HEK293 (cell line): ENCODE results near the gene PATL2.

Experiments
- CTCF ChIA-PET: fragments of 350-600 bp; formaldehyde crosslinking; extraction: SDS; loops from one replicate; lab custom pipeline; 2021; ENCODE audit warnings: antibody characterized with exemption; lab: Yijun Ruan, JAX
- POLR2A ChIA-PET: fragments of 300-600 bp; formaldehyde crosslinking; extraction: SDS; loops from one replicate; lab custom pipeline; 2020; ENCODE audit warnings: antibody characterized with exemption, inconsistent platforms; lab: Yijun Ruan, JAX
- H3K27ac ChIP-seq: fragments of 200-500 bp; sonication (Bioruptor generic); 2 replicates; pipeline ENCODE4 v1.5.1; 2014; ENCODE audit warnings: low read depth, low read length, control low read depth, inconsistent platforms; ENCODE audit errors: extremely low read depth
- H3K36me3 ChIP-seq, 2 experiments: fragments of 200-500 bp in 1 of 2; sonication (Bioruptor generic) in 1 of 2; 1 replicate in 1 of 2; 2 replicates in 1 of 2; pipeline ENCODE4 v1.5.1; 2014 to 2017; ENCODE audit warnings: inconsistent platforms in 2 of 2, low read length in 2 of 2; ENCODE audit not compliant: control insufficient read depth in 2 of 2, insufficient read depth in 1 of 2
- H3K4me1 ChIP-seq: fragments of 200-500 bp; sonication (Bioruptor generic); 2 replicates; pipeline ENCODE4 v1.5.1; 2014; ENCODE audit warnings: mild to moderate bottlenecking, low read length, inconsistent platforms; ENCODE audit not compliant: control insufficient read depth, insufficient read depth
- H3K4me3 ChIP-seq: 2 replicates; pipeline ENCODE4 v1.5.1; 2011; ENCODE audit warnings: low read depth, mild to moderate bottlenecking, control low read depth, low read length, moderate library complexity
- H3K9me3 ChIP-seq: fragments of 200-500 bp; sonication (Bioruptor generic); 2 replicates; pipeline ENCODE4 v1.5.1; 2014; ENCODE audit warnings: low read depth, low read length, inconsistent platforms; ENCODE audit not compliant: control insufficient read depth, insufficient read depth
- PATZ1 ChIP-seq: fragments of 450-650 bp; formaldehyde crosslinking; IDR thresholded peaks from 2 replicates; pipeline ENCODE4 v1.5.1; 2016; ENCODE audit warnings: missing biosample characterization, missing genetic modification characterization
- REPIN1 ChIP-seq: fragments of 450-650 bp; formaldehyde crosslinking; IDR thresholded peaks from 2 replicates; pipeline ENCODE4 v1.5.1; 2017; ENCODE audit warnings: missing biosample characterization, missing genetic modification characterization, low read depth
- SCRT1 ChIP-seq: fragments of 450-650 bp; formaldehyde crosslinking; IDR thresholded peaks from 2 replicates; pipeline ENCODE4 v1.5.1; 2016; ENCODE audit warnings: missing biosample characterization, missing genetic modification characterization, borderline replicate concordance
- WT1 ChIP-seq: fragments of 450-650 bp; formaldehyde crosslinking; IDR thresholded peaks from 2 replicates; pipeline ENCODE4 v1.5.1; 2016; ENCODE audit warnings: missing biosample characterization, missing genetic modification characterization
- YY1 ChIP-seq: fragments of 450-650 bp; formaldehyde crosslinking; IDR thresholded peaks from 2 replicates; pipeline ENCODE4 v1.5.1; 2018; ENCODE audit warnings: missing biosample characterization, missing genetic modification characterization
- ZBTB10 ChIP-seq: fragments of 450-650 bp; formaldehyde crosslinking; IDR thresholded peaks from 2 replicates; pipeline ENCODE4 v1.5.1; 2016; ENCODE audit warnings: missing biosample characterization, missing genetic modification characterization
- ZBTB17 ChIP-seq: fragments of 450-650 bp; formaldehyde crosslinking; IDR thresholded peaks from 2 replicates; pipeline ENCODE4 v1.5.1; 2016; ENCODE audit warnings: missing biosample characterization, missing genetic modification characterization
- ZFP37 ChIP-seq: fragments of 450-650 bp; formaldehyde crosslinking; IDR thresholded peaks from 2 replicates; pipeline ENCODE4 v1.5.1; 2016; ENCODE audit warnings: missing biosample characterization, missing genetic modification characterization
- ZNF132 ChIP-seq: fragments of 450-650 bp; formaldehyde crosslinking; IDR thresholded peaks from 2 replicates; pipeline ENCODE4 v1.5.1; 2017; ENCODE audit warnings: missing biosample characterization, missing genetic modification characterization, borderline replicate concordance
- ZNF155 ChIP-seq: fragments of 450-650 bp; formaldehyde crosslinking; IDR thresholded peaks from 2 replicates; pipeline ENCODE4 v1.5.1; 2016; ENCODE audit warnings: missing biosample characterization, missing genetic modification characterization
- ZNF174 ChIP-seq: fragments of 450-650 bp; formaldehyde crosslinking; IDR thresholded peaks from 2 replicates; pipeline ENCODE4 v1.5.0; 2017; ENCODE audit warnings: missing biosample characterization, mild to moderate bottlenecking, missing genetic modification characterization
- ZNF19 ChIP-seq: fragments of 450-650 bp; formaldehyde crosslinking; IDR thresholded peaks from 2 replicates; pipeline ENCODE4; 2016; ENCODE audit warnings: missing biosample characterization, missing genetic modification characterization, low read depth
- ZNF214 ChIP-seq: fragments of 450-650 bp; formaldehyde crosslinking; IDR thresholded peaks from 2 replicates; pipeline ENCODE4 v1.5.1; 2017; ENCODE audit warnings: missing biosample characterization, mild to moderate bottlenecking, missing genetic modification characterization, borderline replicate concordance
- ZNF335 ChIP-seq: fragments of 450-650 bp; formaldehyde crosslinking; conservative IDR thresholded peaks from 2 replicates; pipeline ENCODE4 v1.5.1; 2016; ENCODE audit warnings: missing biosample characterization, missing genetic modification characterization
- ZNF394 ChIP-seq: fragments of 450-650 bp; formaldehyde crosslinking; IDR thresholded peaks from 2 replicates; pipeline ENCODE4 v1.5.1; 2016; ENCODE audit warnings: missing biosample characterization, missing genetic modification characterization, mild to moderate bottlenecking, moderate library complexity, borderline replicate concordance
- ZNF404 ChIP-seq: fragments of 450-650 bp; formaldehyde crosslinking; IDR thresholded peaks from 2 replicates; pipeline ENCODE4 v1.5.1; 2017; ENCODE audit warnings: missing biosample characterization, missing genetic modification characterization
- ZNF449 ChIP-seq: fragments of 450-650 bp; formaldehyde crosslinking; IDR thresholded peaks from 2 replicates; pipeline ENCODE4 v1.5.1; 2017; ENCODE audit warnings: missing biosample characterization, mild to moderate bottlenecking, missing genetic modification characterization, moderate library complexity
- ZNF544 ChIP-seq: fragments of 450-650 bp; formaldehyde crosslinking; IDR thresholded peaks from 2 replicates; pipeline ENCODE4 v1.5.0; 2017; ENCODE audit warnings: missing biosample characterization, missing genetic modification characterization
- ZNF555 ChIP-seq: fragments of 450-650 bp; formaldehyde crosslinking; conservative IDR thresholded peaks from 2 replicates; pipeline ENCODE4 v1.5.1; 2017; ENCODE audit warnings: missing biosample characterization, mild to moderate bottlenecking, missing genetic modification characterization, inconsistent platforms
- ZNF585B ChIP-seq: fragments of 450-650 bp; formaldehyde crosslinking; IDR thresholded peaks from 2 replicates; pipeline ENCODE4 v1.5.1; 2016; ENCODE audit warnings: missing biosample characterization, missing genetic modification characterization
- ZNF626 ChIP-seq: fragments of 450-650 bp; sonication (Bioruptor Pico); formaldehyde crosslinking; IDR thresholded peaks from 2 replicates; pipeline ENCODE4 v1.5.1; 2018; ENCODE audit warnings: missing biosample characterization, missing genetic modification characterization, inconsistent platforms
- ZNF837 ChIP-seq: fragments of 450-650 bp; formaldehyde crosslinking; IDR thresholded peaks from 2 replicates; pipeline ENCODE4 v1.5.1; 2016; ENCODE audit warnings: missing biosample characterization, missing genetic modification characterization
- ZSCAN30 ChIP-seq: fragments of 450-650 bp; IDR thresholded peaks from 2 replicates; pipeline ENCODE4 v1.5.1; 2018; ENCODE audit warnings: missing biosample characterization, mild to moderate bottlenecking, missing genetic modification characterization, moderate library complexity
- TF ChIP-seq, protein P1 (sequence below): fragments of 450-650 bp; formaldehyde crosslinking; IDR thresholded peaks from 2 replicates; pipeline ENCODE4 v1.5.1; 2016; ENCODE audit warnings: missing biosample characterization, missing genetic modification characterization
- TF ChIP-seq, protein P2 (sequence below): fragments of 450-650 bp; formaldehyde crosslinking; IDR thresholded peaks from 2 replicates; pipeline ENCODE4 v1.5.1; 2016; ENCODE audit warnings: missing biosample characterization, missing genetic modification characterization

PATL2 gene

GRCh38 chr15:44661576-44661975, 49.5 kb downstream of the PATL2 start:
- ChIA-PET CTCF (no interaction called here), POLR2A (no interaction called here)
- Histone ChIP-seq H3K9me3 (no peaks in the 10 kb centered on the region), H3K4me3 (no peak overlapping the region), H3K36me3 (peaks cover 3 to 19% of the 10 kb centered on the region in 2 experiments), H3K4me1 (no peaks in the 10 kb centered on the region), H3K27ac (no peak overlapping the region)
- no peak for TF ChIP-seq ZNF449 (tag by site-specific recombination)
- no peak for TF ChIP-seq ZBTB10 (tag by site-specific recombination)
- no peak for TF ChIP-seq ZNF155 (tag by site-specific recombination)
- TF ChIP-seq SCRT1 (tag by site-specific recombination): no peak
- TF ChIP-seq YY1: no peak
- TF ChIP-seq REPIN1 (tag by site-specific recombination): no peak
- no peak for TF ChIP-seq ZNF19 (tag by site-specific recombination)
- no peak for TF ChIP-seq ZNF837 (tag by site-specific recombination)
- no peak for TF ChIP-seq ZNF132 (tag by site-specific recombination)

- TF ChIP-seq ZNF544 (tag by site-specific recombination): no peak
- TF ChIP-seq ZNF626 (tag by site-specific recombination): no peak
- no peak for TF ChIP-seq ZNF394 (tag by site-specific recombination)
- TF ChIP-seq ZNF555 (tag by site-specific recombination): no peak
- no peak for TF ChIP-seq ZFP37 (tag by site-specific recombination)
- no peak for TF ChIP-seq PATZ1 (tag by site-specific recombination)
- no peak for TF ChIP-seq ZNF335 (tag by site-specific recombination)
- no peak for TF ChIP-seq ZBTB17 (tag by site-specific recombination)
- TF ChIP-seq, protein P1, sequence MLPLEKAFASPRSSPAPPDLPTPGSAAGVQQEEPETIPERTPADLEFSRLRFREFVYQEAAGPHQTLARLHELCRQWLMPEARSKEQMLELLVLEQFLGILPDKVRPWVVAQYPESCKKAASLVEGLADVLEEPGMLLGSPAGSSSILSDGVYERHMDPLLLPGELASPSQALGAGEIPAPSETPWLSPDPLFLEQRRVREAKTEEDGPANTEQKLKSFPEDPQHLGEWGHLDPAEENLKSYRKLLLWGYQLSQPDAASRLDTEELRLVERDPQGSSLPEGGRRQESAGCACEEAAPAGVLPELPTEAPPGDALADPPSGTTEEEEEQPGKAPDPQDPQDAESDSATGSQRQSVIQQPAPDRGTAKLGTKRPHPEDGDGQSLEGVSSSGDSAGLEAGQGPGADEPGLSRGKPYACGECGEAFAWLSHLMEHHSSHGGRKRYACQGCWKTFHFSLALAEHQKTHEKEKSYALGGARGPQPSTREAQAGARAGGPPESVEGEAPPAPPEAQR (tag by site-specific recombination): no peak
- TF ChIP-seq ZSCAN30: no peak
- TF ChIP-seq ZNF404 (tag by site-specific recombination): no peak
- TF ChIP-seq, protein P2, sequence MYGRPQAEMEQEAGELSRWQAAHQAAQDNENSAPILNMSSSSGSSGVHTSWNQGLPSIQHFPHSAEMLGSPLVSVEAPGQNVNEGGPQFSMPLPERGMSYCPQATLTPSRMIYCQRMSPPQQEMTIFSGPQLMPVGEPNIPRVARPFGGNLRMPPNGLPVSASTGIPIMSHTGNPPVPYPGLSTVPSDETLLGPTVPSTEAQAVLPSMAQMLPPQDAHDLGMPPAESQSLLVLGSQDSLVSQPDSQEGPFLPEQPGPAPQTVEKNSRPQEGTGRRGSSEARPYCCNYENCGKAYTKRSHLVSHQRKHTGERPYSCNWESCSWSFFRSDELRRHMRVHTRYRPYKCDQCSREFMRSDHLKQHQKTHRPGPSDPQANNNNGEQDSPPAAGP: no peak
- no peak for TF ChIP-seq WT1
- TF ChIP-seq ZNF174 (tag by site-specific recombination): no peak
- no peak for TF ChIP-seq ZNF214
- no peak for TF ChIP-seq ZNF585B (tag by site-specific recombination)
- no peaks in the 10 kb centered on the region for H3K4me1 ChIP-seq
- H3K36me3 ChIP-seq: peaks cover 12 to 39% of the 10 kb centered on the region in 2 experiments
- ChIA-PET POLR2A (no interaction called here), CTCF (no interaction called here)
- no peak overlapping the region for H3K4me3 ChIP-seq
- H3K27ac ChIP-seq: no peak overlapping the region
- no peaks in the 10 kb centered on the region for H3K9me3 ChIP-seq
Measured at GRCh38 chr15:44659056-44659455, 52.1 kb downstream of the PATL2 start.
